T-cell (primary cell): ENCODE results near the gene NKX1-2. TPM values are rescaled to one million over a fixed set of nuclear protein-coding genes. Genes with fewer than 3 reads are reported as not detected.

Experiments used
- total RNA-seq, 35 experiments: library from RNA in 6 of 35; stranded (reverse) in 6 of 35; fragments of 120-200 nt in 1 of 35; gene quantifications; one replicate each; pipeline versions ENCODE4 v1.2.1 to v1.2.4 and lab custom pipeline; 2013 to 2026

NKX1-2 gene
- total RNA-seq, 5 donors from 2014 or later (not counting 1 experiment from before 2014, with no cell fraction given): 0.12 TPM; not detected in 4

Other genes starting within 250 kb of the NKX1-2 start
- gene OAT, start 31.1 kb downstream of the NKX1-2 start, total RNA-seq: 10 to 100 TPM; 23.2 to 42.5 (median 38.1) TPM
- 10 to 100 TPM; 13.2 to 27.4 (median 22.3) TPM for gene LHPP, start 11.8 kb upstream of the NKX1-2 start, total RNA-seq